H1 (cell line): ENCODE measurements around the gene TRIM62. TPM values are rescaled to one million over a fixed set of nuclear protein-coding genes. Genes with fewer than 3 reads are reported as not detected.

Source experiments
- GABPA ChIP-seq: IDR thresholded peaks from 2 replicates; pipeline ENCODE4 v1.6.1; 2011; ENCODE audit warnings: mild to moderate bottlenecking, low read length, moderate library complexity, borderline replicate concordance; ENCODE audit not compliant: insufficient read depth
- SIN3A ChIP-seq, 2 experiments: IDR thresholded peaks in 1 of 2; conservative IDR thresholded peaks in 1 of 2; 2 replicates each; pipeline ENCODE4 v1.6.1; 2011 to 2012; ENCODE audit warnings: low read length in 2 of 2, improper control_type of control experiment in 1 of 2, low read depth in 1 of 2, mild to moderate bottlenecking in 1 of 2
- TAF7 ChIP-seq: optimal IDR thresholded peaks from 2 replicates; pipeline ENCODE3; 2011; ENCODE audit warnings: low read depth, mild to moderate bottlenecking, inconsistent platforms, low read length, moderate library complexity, borderline replicate concordance
- polyA plus RNA-seq, 7 experiments: library from polyadenylated mRNA; depleted of rRNA in 3 of 7; stranded (reverse) in 5 of 7; unstranded in 2 of 7; fragments of >200 nt in 5 of 7; fragments of 200-250 nt in 2 of 7; gene quantifications; 1 replicate in 5 of 7; 2 replicates in 1 of 7; 4 replicates in 1 of 7; pipeline versions ENCODE4 v1.2.1 to v1.2.3, GENCODE V29; 2011 to 2013; ENCODE audit warnings: missing spikeins in 2 of 7, mixed read lengths in 2 of 7
- total RNA-seq: library from RNA; stranded (reverse); fragmentation: NEBNext Ultra II Directional; extraction: Animal tissue kit (Norgen Biotek cat#: 25700); gene quantifications from 2 replicates; pipeline ENCODE4 v1.2.1, GENCODE V29; 2021

TRIM62 gene
- total and polyA plus RNA-seq, 2 of the 8 experiments (the other 6 are each of a cell fraction or from before 2014, with no cell fraction given), result 6.3 to 10.8 TPM

DNA sequence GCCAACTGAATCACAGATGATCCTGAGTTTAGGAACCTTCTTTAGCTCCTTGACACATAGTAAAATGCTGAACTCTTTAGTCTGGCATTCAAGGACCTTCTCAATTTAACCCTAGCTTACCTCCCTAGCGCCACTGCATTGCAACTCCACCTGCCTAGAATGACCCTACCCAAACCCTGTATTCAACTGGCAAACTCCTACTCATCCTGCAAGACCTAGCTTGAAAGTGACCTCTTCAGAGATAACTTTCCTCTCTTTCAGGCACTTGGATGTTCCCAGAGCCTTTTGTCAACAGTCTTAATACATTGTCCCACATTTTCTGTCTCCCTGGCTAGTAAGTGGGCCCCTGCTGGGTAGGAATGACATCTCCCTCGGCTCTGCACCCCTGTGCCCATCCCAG, 19.7 kb downstream of the TRIM62 start (continued):
- TF ChIP-seq SIN3A (conservative IDR thresholded peaks at IDR 0.05 in 1 of 2, IDR thresholded peaks at IDR 0.05 in 1 of 2; ENCODE audit: low read depth in 1 of 2, low read length in 2 of 2), result no peak
- no peak for TF ChIP-seq GABPA
- no peak for TF ChIP-seq TAF7
